WTC11 (cell line): ENCODE results near the gene TSC22D2. TPM values are rescaled to one million over a fixed set of nuclear protein-coding genes. Genes with fewer than 3 reads are reported as not detected.

Source experiments
- ATAC-seq: fragments of 200-7000 bp; cut with Tn5 transposase; 2 replicates; pipeline ENCODE4 v1.10.0; 2021; ENCODE audit warnings: mild to moderate bottlenecking, moderate library complexity
- CTCF ChIA-PET: fragments of 300-600 bp; sonication (Branson Sonifier 250); formaldehyde crosslinking; loops from one replicate; lab custom pipeline; 2021; ENCODE audit warnings: antibody characterized with exemption; lab: Charles Lee
- POLR2A ChIA-PET: fragments of 350-600 bp; sonication (Branson Sonifier 250); formaldehyde crosslinking; loops from one replicate; lab custom pipeline; 2021; ENCODE audit warnings: antibody characterized with exemption; lab: Charles Lee
- DNase-seq: peaks from one replicate; pipeline ENCODE4 v3.0.0; 2021; ENCODE audit warnings: low spot score
- H3K27ac Mint-ChIP-seq: 2 replicates; pipeline ENCODE4 v1.8.0; 2021; ENCODE audit warnings: mixed read lengths
- H3K27me3 Mint-ChIP-seq: 2 replicates; pipeline ENCODE4 v1.8.0; 2021; ENCODE audit warnings: low read depth, mild to moderate bottlenecking, moderate library complexity, mixed read lengths
- H3K36me3 Mint-ChIP-seq: 2 replicates; pipeline ENCODE4 v1.8.0; 2021; ENCODE audit warnings: mixed read lengths
- H3K4me1 Mint-ChIP-seq: 2 replicates; pipeline ENCODE4 v1.8.0; 2022; ENCODE audit warnings: mixed read lengths
- H3K4me3 Mint-ChIP-seq: 2 replicates; pipeline ENCODE4 v1.8.0; 2021; ENCODE audit warnings: mild to moderate bottlenecking, moderate library complexity, mixed read lengths
- H3K9me3 Mint-ChIP-seq: 2 replicates; pipeline ENCODE4 v1.8.0; 2021; ENCODE audit warnings: mixed read lengths
- JUN ChIP-seq: sonication (generic); formaldehyde crosslinking; IDR thresholded peaks from 2 replicates; pipeline ENCODE4 v1.8.0; 2023; ENCODE audit warnings: mild to moderate bottlenecking, missing genetic modification reagents
- MYBL2 ChIP-seq: sonication (generic); formaldehyde crosslinking; IDR thresholded peaks from 2 replicates; pipeline ENCODE4 v1.8.1; 2023; ENCODE audit warnings: mild to moderate bottlenecking, moderate library complexity, missing genetic modification reagents
- NFATC4 ChIP-seq: fragments of 250-450 bp; sonication (Bioruptor Pico); IDR thresholded peaks from 2 replicates; pipeline ENCODE4 v1.9.0; 2021; ENCODE audit warnings: mild to moderate bottlenecking
- TCF7 ChIP-seq: sonication (generic); formaldehyde crosslinking; IDR thresholded peaks from 2 replicates; pipeline ENCODE4 v1.8.0; 2022; ENCODE audit warnings: mild to moderate bottlenecking, low read depth, missing genetic modification reagents, moderate library complexity
- TEAD1 ChIP-seq: sonication (generic); formaldehyde crosslinking; IDR thresholded peaks from 2 replicates; pipeline ENCODE4 v1.8.0; 2022; ENCODE audit warnings: mild to moderate bottlenecking, missing genetic modification reagents
- TEAD4 ChIP-seq: sonication (generic); formaldehyde crosslinking; IDR thresholded peaks from 2 replicates; pipeline ENCODE4 v1.8.0; 2022; ENCODE audit warnings: mild to moderate bottlenecking, missing genetic modification reagents
- TP53 ChIP-seq: sonication (generic); formaldehyde crosslinking; IDR thresholded peaks from 2 replicates; pipeline ENCODE4 v1.8.1; 2023; ENCODE audit warnings: mild to moderate bottlenecking, missing genetic modification reagents
- ZBTB21 ChIP-seq: sonication (generic); formaldehyde crosslinking; IDR thresholded peaks from 2 replicates; pipeline ENCODE4 v1.8.1; 2023; ENCODE audit warnings: mild to moderate bottlenecking, missing genetic modification reagents, borderline replicate concordance
- ZNF138 ChIP-seq: sonication (generic); formaldehyde crosslinking; conservative IDR thresholded peaks from 2 replicates; pipeline ENCODE4 v1.8.1; 2022; ENCODE audit warnings: mild to moderate bottlenecking, moderate library complexity, missing genetic modification reagents
- total RNA-seq: library from RNA; stranded (reverse); gene quantifications from 3 replicates; pipeline ENCODE4 v1.2.3, GENCODE V29; 2021
- TF ChIP-seq, protein P1 (sequence below): fragments of 250-450 bp; sonication (Bioruptor Pico); IDR thresholded peaks from 2 replicates; pipeline ENCODE4 v1.9.0; 2021; ENCODE audit warnings: moderate library complexity, mild to moderate bottlenecking, inconsistent platforms, borderline replicate concordance
- TF ChIP-seq, protein P2 (sequence below): fragments of 250-450 bp; sonication (Bioruptor Pico); IDR thresholded peaks from 2 replicates; pipeline ENCODE4 v1.9.0; 2021; ENCODE audit warnings: mild to moderate bottlenecking
- TF ChIP-seq, protein P3 (sequence below): sonication (generic); formaldehyde crosslinking; conservative IDR thresholded peaks from 2 replicates; pipeline ENCODE4 v1.8.1; 2022; ENCODE audit warnings: mild to moderate bottlenecking, missing genetic modification reagents
- TF ChIP-seq, protein P4 (sequence below): sonication (generic); formaldehyde crosslinking; IDR thresholded peaks from 2 replicates; pipeline ENCODE4 v1.8.1; 2023; ENCODE audit warnings: mild to moderate bottlenecking, missing genetic modification reagents, moderate library complexity
- TF ChIP-seq, protein P5 (sequence below): fragments of 200-600 bp; IDR thresholded peaks from 2 replicates; pipeline ENCODE4 v1.8.0; 2022; ENCODE audit warnings: antibody characterized with exemption
- TF ChIP-seq, protein P6 (sequence below): sonication (generic); formaldehyde crosslinking; IDR thresholded peaks from 2 replicates; pipeline ENCODE4 v1.8.1; 2023; ENCODE audit warnings: mild to moderate bottlenecking, missing genetic modification reagents, moderate library complexity
- TF ChIP-seq, protein P7 (sequence below): sonication (generic); formaldehyde crosslinking; IDR thresholded peaks from 2 replicates; pipeline ENCODE4 v1.8.1; 2022; ENCODE audit warnings: low read depth, mild to moderate bottlenecking, moderate library complexity, missing genetic modification reagents, borderline replicate concordance
- TF ChIP-seq, protein P8 (sequence below): sonication (generic); formaldehyde crosslinking; IDR thresholded peaks from 2 replicates; pipeline ENCODE4 v1.8.0; 2023; ENCODE audit warnings: missing genetic modification reagents, mild to moderate bottlenecking, borderline replicate concordance
- TF ChIP-seq, protein P9 (sequence below): sonication (generic); formaldehyde crosslinking; IDR thresholded peaks from 2 replicates; pipeline ENCODE4 v1.8.1; 2022; ENCODE audit warnings: mild to moderate bottlenecking, missing genetic modification reagents, moderate library complexity, borderline replicate concordance

The TSC22D2 gene
- total RNA-seq, 1 experiment from 2014 or later, result 24.0 TPM

DNA sequence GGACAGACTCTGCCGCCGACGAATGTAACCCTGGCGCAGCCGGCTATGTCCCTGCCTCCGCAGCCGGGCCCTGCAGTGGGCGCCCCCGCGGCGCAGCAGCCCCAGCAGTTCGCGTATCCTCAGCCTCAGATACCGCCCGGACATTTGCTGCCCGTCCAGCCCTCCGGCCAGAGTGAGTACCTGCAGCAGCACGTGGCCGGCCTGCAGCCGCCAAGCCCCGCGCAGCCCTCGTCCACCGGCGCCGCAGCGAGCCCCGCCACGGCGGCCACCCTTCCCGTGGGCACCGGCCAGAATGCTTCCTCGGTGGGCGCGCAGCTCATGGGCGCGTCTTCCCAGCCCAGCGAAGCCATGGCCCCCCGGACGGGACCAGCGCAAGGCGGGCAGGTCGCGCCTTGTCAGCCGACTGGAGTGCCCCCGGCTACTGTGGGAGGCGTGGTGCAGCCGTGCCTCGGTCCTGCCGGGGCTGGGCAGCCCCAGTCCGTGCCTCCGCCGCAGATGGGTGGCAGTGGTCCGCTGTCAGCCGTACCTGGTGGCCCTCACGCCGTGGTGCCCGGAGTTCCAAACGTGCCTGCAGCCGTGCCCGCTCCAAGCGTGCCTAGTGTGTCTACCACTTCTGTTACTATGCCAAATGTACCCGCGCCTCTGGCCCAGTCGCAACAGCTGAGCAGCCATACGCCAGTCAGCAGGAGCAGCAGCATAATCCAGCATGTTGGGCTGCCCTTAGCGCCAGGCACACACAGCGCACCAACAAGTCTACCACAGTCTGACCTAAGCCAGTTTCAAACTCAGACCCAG is 2.4 kb downstream of the TSC22D2 start:
- Mint-ChIP-seq H3K27me3 (no peaks in the 10 kb centered on the region), H3K9me3 (no peaks in the 10 kb centered on the region), H3K36me3 (peaks cover 4% of the 10 kb centered on the region; the same call in 1 of the 2 replicates), H3K27ac (no peak overlapping the region), H3K4me1 (peaks cover 52% of the 10 kb centered on the region), H3K4me3 (peak overlapping the region; percentile 73)
- ChIA-PET CTCF (interaction anchor here (0.6 to 4.1 kb wide), 16 partner anchors 11 to 501 kb away, joined by 3 to 30 read pairs (median 4); no protein-coding TSS in a partner anchor), POLR2A (no interaction called here)
- no peak for TF ChIP-seq NFATC4
- TF ChIP-seq, protein P1, sequence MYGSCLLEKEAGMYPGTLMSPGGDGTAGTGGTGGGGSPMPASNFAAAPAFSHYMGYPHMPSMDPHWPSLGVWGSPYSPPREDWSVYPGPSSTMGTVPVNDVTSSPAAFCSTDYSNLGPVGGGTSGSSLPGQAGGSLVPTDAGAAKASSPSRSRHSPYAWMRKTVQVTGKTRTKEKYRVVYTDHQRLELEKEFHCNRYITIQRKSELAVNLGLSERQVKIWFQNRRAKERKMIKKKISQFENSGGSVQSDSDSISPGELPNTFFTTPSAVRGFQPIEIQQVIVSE, result no peak
- TF ChIP-seq JUN (CRISPR knock-in tag), result no peak
- 0 out of 2 replicates have a peak, but pooled peaks have one; percentile 48 for TF ChIP-seq ZNF138 (CRISPR knock-in tag)
- TF ChIP-seq, protein P2, sequence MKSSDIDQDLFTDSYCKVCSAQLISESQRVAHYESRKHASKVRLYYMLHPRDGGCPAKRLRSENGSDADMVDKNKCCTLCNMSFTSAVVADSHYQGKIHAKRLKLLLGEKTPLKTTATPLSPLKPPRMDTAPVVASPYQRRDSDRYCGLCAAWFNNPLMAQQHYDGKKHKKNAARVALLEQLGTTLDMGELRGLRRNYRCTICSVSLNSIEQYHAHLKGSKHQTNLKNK (CRISPR knock-in tag), result no peak
- TF ChIP-seq TCF7 (CRISPR knock-in tag), result 0 out of 2 replicates have a peak, but pooled peaks have one; percentile 17
- TF ChIP-seq, protein P3, sequence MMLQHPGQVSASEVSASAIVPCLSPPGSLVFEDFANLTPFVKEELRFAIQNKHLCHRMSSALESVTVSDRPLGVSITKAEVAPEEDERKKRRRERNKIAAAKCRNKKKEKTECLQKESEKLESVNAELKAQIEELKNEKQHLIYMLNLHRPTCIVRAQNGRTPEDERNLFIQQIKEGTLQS (CRISPR knock-in tag), result no peak
- no peak; the same call in 1 of the 2 replicates for TF ChIP-seq TEAD1 (CRISPR knock-in tag)
- TF ChIP-seq, protein P4, sequence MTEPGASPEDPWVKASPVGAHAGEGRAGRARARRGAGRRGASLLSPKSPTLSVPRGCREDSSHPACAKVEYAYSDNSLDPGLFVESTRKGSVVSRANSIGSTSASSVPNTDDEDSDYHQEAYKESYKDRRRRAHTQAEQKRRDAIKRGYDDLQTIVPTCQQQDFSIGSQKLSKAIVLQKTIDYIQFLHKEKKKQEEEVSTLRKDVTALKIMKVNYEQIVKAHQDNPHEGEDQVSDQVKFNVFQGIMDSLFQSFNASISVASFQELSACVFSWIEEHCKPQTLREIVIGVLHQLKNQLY, result no peak
- TF ChIP-seq MYBL2 (CRISPR knock-in tag), result 0 out of 2 replicates have a peak, but pooled peaks have one; percentile 0
- TF ChIP-seq TP53 (CRISPR knock-in tag), result peak; percentile 24; the same call in 1 of the 2 replicates
- no peak for TF ChIP-seq ZBTB21 (CRISPR knock-in tag)
- TF ChIP-seq, protein P5, sequence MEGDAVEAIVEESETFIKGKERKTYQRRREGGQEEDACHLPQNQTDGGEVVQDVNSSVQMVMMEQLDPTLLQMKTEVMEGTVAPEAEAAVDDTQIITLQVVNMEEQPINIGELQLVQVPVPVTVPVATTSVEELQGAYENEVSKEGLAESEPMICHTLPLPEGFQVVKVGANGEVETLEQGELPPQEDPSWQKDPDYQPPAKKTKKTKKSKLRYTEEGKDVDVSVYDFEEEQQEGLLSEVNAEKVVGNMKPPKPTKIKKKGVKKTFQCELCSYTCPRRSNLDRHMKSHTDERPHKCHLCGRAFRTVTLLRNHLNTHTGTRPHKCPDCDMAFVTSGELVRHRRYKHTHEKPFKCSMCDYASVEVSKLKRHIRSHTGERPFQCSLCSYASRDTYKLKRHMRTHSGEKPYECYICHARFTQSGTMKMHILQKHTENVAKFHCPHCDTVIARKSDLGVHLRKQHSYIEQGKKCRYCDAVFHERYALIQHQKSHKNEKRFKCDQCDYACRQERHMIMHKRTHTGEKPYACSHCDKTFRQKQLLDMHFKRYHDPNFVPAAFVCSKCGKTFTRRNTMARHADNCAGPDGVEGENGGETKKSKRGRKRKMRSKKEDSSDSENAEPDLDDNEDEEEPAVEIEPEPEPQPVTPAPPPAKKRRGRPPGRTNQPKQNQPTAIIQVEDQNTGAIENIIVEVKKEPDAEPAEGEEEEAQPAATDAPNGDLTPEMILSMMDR, result no peak
- TF ChIP-seq, protein P6, sequence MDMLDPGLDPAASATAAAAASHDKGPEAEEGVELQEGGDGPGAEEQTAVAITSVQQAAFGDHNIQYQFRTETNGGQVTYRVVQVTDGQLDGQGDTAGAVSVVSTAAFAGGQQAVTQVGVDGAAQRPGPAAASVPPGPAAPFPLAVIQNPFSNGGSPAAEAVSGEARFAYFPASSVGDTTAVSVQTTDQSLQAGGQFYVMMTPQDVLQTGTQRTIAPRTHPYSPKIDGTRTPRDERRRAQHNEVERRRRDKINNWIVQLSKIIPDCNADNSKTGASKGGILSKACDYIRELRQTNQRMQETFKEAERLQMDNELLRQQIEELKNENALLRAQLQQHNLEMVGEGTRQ (CRISPR knock-in tag), result peak; percentile 41
- TF ChIP-seq, protein P7, sequence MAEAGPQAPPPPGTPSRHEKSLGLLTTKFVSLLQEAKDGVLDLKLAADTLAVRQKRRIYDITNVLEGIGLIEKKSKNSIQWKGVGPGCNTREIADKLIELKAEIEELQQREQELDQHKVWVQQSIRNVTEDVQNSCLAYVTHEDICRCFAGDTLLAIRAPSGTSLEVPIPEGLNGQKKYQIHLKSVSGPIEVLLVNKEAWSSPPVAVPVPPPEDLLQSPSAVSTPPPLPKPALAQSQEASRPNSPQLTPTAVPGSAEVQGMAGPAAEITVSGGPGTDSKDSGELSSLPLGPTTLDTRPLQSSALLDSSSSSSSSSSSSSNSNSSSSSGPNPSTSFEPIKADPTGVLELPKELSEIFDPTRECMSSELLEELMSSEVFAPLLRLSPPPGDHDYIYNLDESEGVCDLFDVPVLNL (CRISPR knock-in tag), result no peak
- TF ChIP-seq, protein P8, sequence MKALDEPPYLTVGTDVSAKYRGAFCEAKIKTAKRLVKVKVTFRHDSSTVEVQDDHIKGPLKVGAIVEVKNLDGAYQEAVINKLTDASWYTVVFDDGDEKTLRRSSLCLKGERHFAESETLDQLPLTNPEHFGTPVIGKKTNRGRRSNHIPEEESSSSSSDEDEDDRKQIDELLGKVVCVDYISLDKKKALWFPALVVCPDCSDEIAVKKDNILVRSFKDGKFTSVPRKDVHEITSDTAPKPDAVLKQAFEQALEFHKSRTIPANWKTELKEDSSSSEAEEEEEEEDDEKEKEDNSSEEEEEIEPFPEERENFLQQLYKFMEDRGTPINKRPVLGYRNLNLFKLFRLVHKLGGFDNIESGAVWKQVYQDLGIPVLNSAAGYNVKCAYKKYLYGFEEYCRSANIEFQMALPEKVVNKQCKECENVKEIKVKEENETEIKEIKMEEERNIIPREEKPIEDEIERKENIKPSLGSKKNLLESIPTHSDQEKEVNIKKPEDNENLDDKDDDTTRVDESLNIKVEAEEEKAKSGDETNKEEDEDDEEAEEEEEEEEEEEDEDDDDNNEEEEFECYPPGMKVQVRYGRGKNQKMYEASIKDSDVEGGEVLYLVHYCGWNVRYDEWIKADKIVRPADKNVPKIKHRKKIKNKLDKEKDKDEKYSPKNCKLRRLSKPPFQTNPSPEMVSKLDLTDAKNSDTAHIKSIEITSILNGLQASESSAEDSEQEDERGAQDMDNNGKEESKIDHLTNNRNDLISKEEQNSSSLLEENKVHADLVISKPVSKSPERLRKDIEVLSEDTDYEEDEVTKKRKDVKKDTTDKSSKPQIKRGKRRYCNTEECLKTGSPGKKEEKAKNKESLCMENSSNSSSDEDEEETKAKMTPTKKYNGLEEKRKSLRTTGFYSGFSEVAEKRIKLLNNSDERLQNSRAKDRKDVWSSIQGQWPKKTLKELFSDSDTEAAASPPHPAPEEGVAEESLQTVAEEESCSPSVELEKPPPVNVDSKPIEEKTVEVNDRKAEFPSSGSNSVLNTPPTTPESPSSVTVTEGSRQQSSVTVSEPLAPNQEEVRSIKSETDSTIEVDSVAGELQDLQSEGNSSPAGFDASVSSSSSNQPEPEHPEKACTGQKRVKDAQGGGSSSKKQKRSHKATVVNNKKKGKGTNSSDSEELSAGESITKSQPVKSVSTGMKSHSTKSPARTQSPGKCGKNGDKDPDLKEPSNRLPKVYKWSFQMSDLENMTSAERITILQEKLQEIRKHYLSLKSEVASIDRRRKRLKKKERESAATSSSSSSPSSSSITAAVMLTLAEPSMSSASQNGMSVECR, result peak; percentile 62; the same call in 1 of the 2 replicates
- TF ChIP-seq, protein P9, sequence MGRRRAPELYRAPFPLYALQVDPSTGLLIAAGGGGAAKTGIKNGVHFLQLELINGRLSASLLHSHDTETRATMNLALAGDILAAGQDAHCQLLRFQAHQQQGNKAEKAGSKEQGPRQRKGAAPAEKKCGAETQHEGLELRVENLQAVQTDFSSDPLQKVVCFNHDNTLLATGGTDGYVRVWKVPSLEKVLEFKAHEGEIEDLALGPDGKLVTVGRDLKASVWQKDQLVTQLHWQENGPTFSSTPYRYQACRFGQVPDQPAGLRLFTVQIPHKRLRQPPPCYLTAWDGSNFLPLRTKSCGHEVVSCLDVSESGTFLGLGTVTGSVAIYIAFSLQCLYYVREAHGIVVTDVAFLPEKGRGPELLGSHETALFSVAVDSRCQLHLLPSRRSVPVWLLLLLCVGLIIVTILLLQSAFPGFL (CRISPR knock-in tag), result no peak
- TF ChIP-seq TEAD4 (CRISPR knock-in tag), result 0 out of 2 replicates have a peak, but pooled peaks have one; percentile 26
- ATAC-seq (peak; percentile 8), DNase-seq (peak; percentile 15)
